ENCODE results near the gene EEF1AKMT4.

GRCh38 chr3:184233127-184233843 is 16.2 kb upstream of the EEF1AKMT4 start:
- TF ChIP-seq CTCF (conservative IDR thresholded peaks at IDR 0.05; ENCODE audit: low read length), result no peak
- no peak for TF ChIP-seq EZH2phosphoT487 (IDR thresholded peaks at IDR 0.05; ENCODE audit: borderline replicate concordance)

Data from Loucy (cell line).